GM13976 (cell line): Measurements from ENCODE around the gene VWC2L.

ENCODE experiments used
- DNase-seq: peaks from one replicate; pipeline ENCODE4 v3.0.0; 2012; ENCODE audit warnings: low spot score
- CTCF ChIP-seq: IDR thresholded peaks from 2 replicates; pipeline ENCODE4 v1.5.1; 2012; ENCODE audit warnings: borderline replicate concordance, mild to moderate bottlenecking; ENCODE audit not compliant: insufficient read depth; ENCODE audit errors: extremely low read depth, missing control alignments, control extremely low read depth
- in situ Hi-C: fragments of 300-500 bp; cut with MboI; formaldehyde crosslinking; loops from one replicate; pipeline ENCODE4 v1.12.0; 2022; ENCODE audit warnings: low sequenced_read_pairs, mixed read lengths, inconsistent platforms; ENCODE audit not compliant: unreplicated experiment

VWC2L gene

DNA sequence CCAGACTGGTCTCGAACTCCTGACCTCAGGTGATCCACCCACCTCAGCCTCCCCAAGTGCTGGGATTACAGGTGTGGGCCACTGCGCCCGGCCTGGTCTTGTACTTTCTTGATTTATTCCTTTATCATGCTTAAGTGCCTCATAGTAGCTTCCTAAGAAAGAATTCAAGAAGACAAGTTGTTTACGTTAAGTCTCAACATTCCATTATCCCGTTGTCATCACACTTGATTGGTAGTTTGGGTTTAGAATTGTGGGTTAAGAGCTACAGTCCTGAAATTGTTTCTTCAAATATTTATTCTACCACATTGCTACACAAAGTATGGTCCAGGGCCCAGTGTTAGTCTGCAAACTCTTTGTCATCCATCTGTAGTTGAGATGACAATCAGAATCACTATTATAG lies 194.0 kb downstream of the VWC2L start:
- DNase-seq: no peak
- no peak for TF ChIP-seq CTCF
- in situ Hi-C loops: no loop called here

GRCh38 chr2:214607051-214607450 lies 196.2 kb downstream of the VWC2L start:
- DNase-seq: no peak
- no peak for TF ChIP-seq CTCF
- in situ Hi-C loops: no loop called here

DNA sequence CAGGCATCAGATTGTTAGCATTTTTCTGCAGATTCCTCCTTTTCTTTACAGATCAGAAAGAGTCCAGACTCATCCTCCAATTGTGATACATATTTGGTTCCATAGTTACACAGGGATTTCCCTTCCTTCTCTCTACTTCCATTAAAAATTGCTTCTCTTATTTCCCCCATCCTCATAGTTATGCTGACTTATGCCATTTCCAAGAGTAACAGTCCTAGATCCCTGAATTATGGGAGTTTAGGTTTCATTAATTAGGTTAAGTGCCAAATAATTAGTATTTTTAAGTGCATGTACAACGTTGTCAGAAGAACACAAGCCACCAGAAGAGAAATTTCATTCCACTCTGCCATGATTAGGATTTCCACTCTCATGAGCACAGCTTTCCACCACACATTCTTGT lies 200.2 kb downstream of the VWC2L start:
- no peak for DNase-seq
- no peak for TF ChIP-seq CTCF
- in situ Hi-C loops: no loop called here

DNA sequence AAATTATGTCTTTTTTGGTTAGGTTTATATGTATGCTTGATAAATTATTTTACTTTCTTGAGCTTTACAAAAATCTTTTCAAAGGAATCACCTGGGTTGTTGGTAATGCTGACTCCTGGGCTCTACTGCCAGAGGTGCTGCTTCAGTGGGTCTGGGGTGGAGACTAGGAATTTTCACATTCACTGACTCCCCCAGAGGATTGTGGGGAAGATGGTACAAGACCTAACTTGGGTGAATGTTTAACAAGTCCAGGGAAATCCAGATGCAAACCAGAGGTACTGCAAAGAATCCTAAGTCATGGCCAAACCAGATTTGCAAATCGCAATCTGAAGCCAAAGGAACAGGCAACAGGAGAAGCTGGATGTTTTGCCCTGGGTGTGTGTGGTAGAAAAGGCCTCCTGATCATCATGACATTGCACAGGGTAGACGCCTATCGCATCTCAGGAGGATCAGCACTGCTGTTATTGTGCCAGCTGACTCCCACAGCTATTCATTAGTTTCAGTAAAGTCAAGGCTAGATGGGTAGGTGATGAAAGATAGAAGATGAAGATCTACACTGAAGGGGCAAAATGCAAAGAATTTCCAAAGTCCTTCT lies 213.4 kb downstream of the VWC2L start:
- no peak for DNase-seq
- no peak for TF ChIP-seq CTCF

GRCh38 chr2:214628091-214628490 lies 217.2 kb downstream of the VWC2L start:
- no peak for TF ChIP-seq CTCF
- DNase-seq: no peak
- in situ Hi-C loops: no loop called here

More for the DNA sequence above, 213.4 kb downstream of the VWC2L start:
- in situ Hi-C loops: no loop called here
